ENCODE measurements around the gene SLC22A16.

DNA sequence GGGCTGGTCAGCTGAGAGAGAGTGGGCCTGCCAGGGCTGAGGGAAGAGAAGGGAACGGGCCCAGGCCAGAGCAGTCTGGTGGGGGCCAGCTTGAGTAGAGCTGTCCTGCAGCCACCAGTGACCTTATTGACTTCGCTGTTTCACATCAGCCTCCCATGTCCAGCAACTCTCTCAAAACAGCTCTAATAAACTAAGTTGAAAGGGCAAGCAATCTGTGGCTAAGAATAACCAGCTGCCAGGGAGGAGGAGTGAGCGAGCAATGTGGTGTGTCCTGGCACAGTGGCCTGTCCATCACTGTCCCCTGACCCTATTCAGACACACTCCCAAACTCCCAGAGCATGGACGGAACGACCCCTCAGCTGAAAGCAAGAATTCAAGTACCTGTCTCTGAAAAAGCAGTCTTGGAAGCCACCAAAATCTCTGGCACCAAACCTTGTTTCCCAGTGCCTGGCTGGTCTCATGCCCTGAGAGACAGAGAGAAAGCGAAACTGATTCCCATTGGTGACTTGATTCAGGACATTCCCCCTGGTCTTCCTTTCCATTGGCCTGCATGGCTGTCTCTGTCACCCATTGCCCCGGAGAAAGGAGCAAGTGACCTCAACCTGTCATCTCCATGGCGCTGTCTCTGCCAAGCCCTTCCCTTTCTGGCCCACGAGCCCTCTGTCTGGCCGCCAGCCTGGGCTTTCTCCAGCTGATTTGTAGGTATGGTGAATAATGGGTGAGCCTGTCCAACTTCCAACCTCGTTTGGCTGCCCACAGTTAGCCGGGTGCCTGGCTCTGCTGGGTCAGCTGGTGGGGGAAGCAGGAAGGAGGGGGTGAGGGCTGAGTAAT is 61.1 kb downstream of the SLC22A16 start, which contains the start of gene DDO:
- TF ChIP-seq, protein P1, sequence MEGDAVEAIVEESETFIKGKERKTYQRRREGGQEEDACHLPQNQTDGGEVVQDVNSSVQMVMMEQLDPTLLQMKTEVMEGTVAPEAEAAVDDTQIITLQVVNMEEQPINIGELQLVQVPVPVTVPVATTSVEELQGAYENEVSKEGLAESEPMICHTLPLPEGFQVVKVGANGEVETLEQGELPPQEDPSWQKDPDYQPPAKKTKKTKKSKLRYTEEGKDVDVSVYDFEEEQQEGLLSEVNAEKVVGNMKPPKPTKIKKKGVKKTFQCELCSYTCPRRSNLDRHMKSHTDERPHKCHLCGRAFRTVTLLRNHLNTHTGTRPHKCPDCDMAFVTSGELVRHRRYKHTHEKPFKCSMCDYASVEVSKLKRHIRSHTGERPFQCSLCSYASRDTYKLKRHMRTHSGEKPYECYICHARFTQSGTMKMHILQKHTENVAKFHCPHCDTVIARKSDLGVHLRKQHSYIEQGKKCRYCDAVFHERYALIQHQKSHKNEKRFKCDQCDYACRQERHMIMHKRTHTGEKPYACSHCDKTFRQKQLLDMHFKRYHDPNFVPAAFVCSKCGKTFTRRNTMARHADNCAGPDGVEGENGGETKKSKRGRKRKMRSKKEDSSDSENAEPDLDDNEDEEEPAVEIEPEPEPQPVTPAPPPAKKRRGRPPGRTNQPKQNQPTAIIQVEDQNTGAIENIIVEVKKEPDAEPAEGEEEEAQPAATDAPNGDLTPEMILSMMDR (conservative IDR thresholded peaks at IDR 0.05): no peak
- TF ChIP-seq EZH2 (IDR thresholded peaks at IDR 0.05; ENCODE audit: low read depth): no peak

Measured in PC-9 (cell line).